Mucosa of descending colon (tissue), 3 donors: Measurements from ENCODE around the gene RCN1. TPM values are rescaled to one million over a fixed set of nuclear protein-coding genes. Genes with fewer than 3 reads are reported as not detected.
"Not testable (repeated sequence)": the region's sequence is repeated elsewhere in the genome, so short reads cannot be mapped to it uniquely, and the experiment has no call there.

ENCODE experiments used
- ATAC-seq: fragments of 200-7000 bp; cut with Tn5 transposase; one replicate; pipeline ENCODE4 v1.9.1; 2020; ENCODE audit warnings: mild to moderate bottlenecking, moderate library complexity
- DNase-seq, 3 donors: peaks; one replicate each; pipeline ENCODE4 v3.0.0-alpha.2; 2020
- H3K36me3 ChIP-seq: fragments of 200-600 bp; one replicate; pipeline ENCODE4 v1.8.0; 2021; ENCODE audit warnings: low read depth, mild to moderate bottlenecking
- H3K4me1 ChIP-seq: fragments of 200-600 bp; one replicate; pipeline ENCODE4 v1.8.0; 2021; ENCODE audit warnings: low read depth, mild to moderate bottlenecking
- H3K4me3 ChIP-seq: fragments of 200-600 bp; one replicate; pipeline ENCODE4 v1.8.0; 2021; ENCODE audit warnings: mild to moderate bottlenecking
- H3K9me3 ChIP-seq: fragments of 200-600 bp; one replicate; pipeline ENCODE4 v1.8.0; 2021; ENCODE audit warnings: mild to moderate bottlenecking
- CTCF ChIP-seq: fragments of 200-600 bp; IDR thresholded peaks from one replicate; pipeline ENCODE4 v1.8.0; 2022; ENCODE audit warnings: antibody characterized with exemption, mild to moderate bottlenecking
- intact Hi-C, 2 donors: fragments of 100-400 bp; cut with DNase I in 1 of 2; cut with micrococcal nuclease in 1 of 2; formaldehyde crosslinking; loops; one replicate each; pipeline versions ENCODE4 v1.11.0 to v1.11.1; 2022; cut with DNase I, micrococcal nuclease
- total RNA-seq, 3 donors: library from RNA; stranded (reverse); fragmentation: NEBNext Ultra II Directional in 2 of 3; extraction: Animal tissue kit (Norgen Biotek cat#: 25700) in 2 of 3; gene quantifications; one replicate each; pipeline versions ENCODE4 v1.2.1 to v1.2.4, GENCODE V29; 2021 to 2023
- donor health status: DM: no; HTN: no; CAD: no; lungs with moderate emphysema.
- donor health status: DM: no; HTN: no; CAD: no.
- donor health status: DM: no; HTN: yes; CAD: no.

Gene RCN1
- total RNA-seq, 3 donors from 2014 or later, result 34.2 to 46.4 (median 40.1) TPM

GRCh38 chr11:32116668-32117067, 25.8 kb downstream of the RCN1 start:
- no peaks in the 10 kb centered on the region for H3K4me1 ChIP-seq
- ATAC-seq (no peak), DNase-seq (no peak)
- intact Hi-C loops, result no loop called here
- no peaks in the 10 kb centered on the region for H3K9me3 ChIP-seq
- no peak for TF ChIP-seq CTCF
- H3K36me3 ChIP-seq, result no peaks in the 10 kb centered on the region
- no peak overlapping the region for H3K4me3 ChIP-seq

- no peak for TF ChIP-seq CTCF
- ATAC-seq (no peak), DNase-seq (no peak)
- Histone ChIP-seq H3K4me3 (no peak overlapping the region), H3K36me3 (no peaks in the 10 kb centered on the region), H3K4me1 (no peaks in the 10 kb centered on the region), H3K9me3 (no peaks in the 10 kb centered on the region)
- intact Hi-C loops, result no loop called here
These were observed 27.4 kb downstream of the RCN1 start for GRCh38 chr11:32118025-32118974.

GRCh38 chr11:32119139-32119538, 28.3 kb downstream of the RCN1 start:
- intact Hi-C loops, ATAC-seq: not testable (repeated sequence)

GRCh38 chr11:32121012-32121411, 30.1 kb downstream of the RCN1 start:
- intact Hi-C loops, result no loop called here
- Histone ChIP-seq H3K9me3 (no peaks in the 10 kb centered on the region), H3K4me1 (no peaks in the 10 kb centered on the region), H3K4me3 (no peak overlapping the region), H3K36me3 (no peaks in the 10 kb centered on the region)
- no peak for DNase-seq
- ATAC-seq, result no peak
- no peak for TF ChIP-seq CTCF

More at GRCh38 chr11:32119139-32119538, 28.3 kb downstream of the RCN1 start:
- H3K4me1 ChIP-seq, H3K4me3 ChIP-seq, DNase-seq, H3K9me3 ChIP-seq, H3K36me3 ChIP-seq: not testable (repeated sequence)

GRCh38 chr11:32122200-32122599, 31.3 kb downstream of the RCN1 start:
- Histone ChIP-seq H3K36me3 (no peaks in the 10 kb centered on the region), H3K4me1 (no peaks in the 10 kb centered on the region), H3K4me3 (no peak overlapping the region), H3K9me3 (no peaks in the 10 kb centered on the region)
- TF ChIP-seq CTCF, result no peak
- DNase-seq (no peak), ATAC-seq (no peak)
- intact Hi-C loops, result no loop called here

GRCh38 chr11:32131321-32131720, 40.4 kb downstream of the RCN1 start:
- Histone ChIP-seq H3K9me3 (no peaks in the 10 kb centered on the region), H3K4me3 (no peak overlapping the region), H3K4me1 (no peaks in the 10 kb centered on the region), H3K36me3 (no peaks in the 10 kb centered on the region)
- intact Hi-C loops, result no loop called here
- no peak for DNase-seq
- TF ChIP-seq CTCF, result no peak
- no peak for ATAC-seq
